ENCODE results near the gene H1-8.

H1-8 gene

DNA sequence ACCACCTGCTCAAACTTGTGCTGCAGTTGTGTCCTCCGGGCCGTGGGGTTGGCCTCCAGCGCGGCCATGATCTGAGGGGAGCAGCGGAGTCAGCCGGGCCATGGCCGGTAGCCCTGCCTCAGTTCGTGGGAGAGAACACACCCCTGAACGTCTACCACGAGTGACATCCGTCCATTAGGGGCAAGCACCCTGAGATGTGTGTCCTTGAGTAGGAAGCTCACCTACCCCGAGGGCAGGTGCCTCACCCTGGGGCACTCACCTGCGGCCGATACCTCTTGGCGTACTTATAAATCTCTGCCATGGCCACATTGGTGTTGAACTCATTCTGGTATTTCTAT lies 13.4 kb downstream of the H1-8 start:
- DNase-seq (ENCODE audit: low read depth) = no peak

DNA sequence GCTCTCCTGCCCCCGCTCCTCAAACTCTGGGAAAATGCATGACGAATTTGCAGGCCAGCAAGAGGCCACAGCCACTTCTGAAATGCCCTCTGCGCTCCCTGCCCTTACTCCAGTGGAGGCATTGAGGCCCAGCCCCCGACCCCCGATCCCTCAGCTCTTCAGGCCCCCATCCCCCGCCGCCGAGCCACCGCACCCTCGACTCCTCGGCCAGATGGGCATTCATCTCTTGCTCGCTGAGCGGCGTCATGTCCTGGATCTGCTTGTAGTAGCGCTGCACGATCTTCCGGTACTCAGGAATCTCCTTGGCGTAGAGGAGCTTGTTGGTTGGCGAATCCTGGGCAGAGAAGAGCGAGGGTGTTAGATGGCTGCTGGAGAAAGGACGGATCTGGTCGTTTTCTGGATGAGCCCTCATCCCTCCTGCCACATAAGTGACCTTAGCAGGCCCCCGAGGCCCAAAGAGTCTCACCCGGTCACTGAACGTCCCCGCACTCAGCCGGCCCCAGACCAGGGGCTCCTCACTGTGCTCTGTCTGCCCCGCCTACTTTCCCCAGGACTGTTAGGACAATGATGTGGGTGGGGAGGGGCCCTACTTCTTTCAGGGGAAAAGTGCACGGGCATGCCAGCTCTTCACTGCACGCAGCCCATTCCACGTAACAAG lies 14.0 kb downstream of the H1-8 start:
- no peak for DNase-seq (ENCODE audit: low read depth)

DNA sequence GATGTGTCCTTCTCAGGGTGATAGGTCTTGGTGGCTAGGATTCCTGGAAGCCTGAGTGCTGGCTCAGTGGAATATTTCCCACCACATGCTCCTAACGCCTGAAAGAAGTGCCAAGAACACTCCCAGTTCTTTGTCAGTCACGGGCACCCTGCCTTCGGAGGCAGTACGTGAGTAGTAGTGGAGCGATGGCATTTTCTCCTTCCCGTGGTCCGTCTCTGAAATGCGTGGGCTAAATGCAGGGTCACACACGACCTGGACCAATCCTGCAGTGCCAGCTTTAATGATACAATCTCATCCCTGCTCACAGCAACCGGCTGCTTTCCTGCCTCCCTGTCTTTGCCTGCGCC lies 14.5 kb downstream of the H1-8 start:
- DNase-seq (ENCODE audit: low read depth) = no peak

DNA sequence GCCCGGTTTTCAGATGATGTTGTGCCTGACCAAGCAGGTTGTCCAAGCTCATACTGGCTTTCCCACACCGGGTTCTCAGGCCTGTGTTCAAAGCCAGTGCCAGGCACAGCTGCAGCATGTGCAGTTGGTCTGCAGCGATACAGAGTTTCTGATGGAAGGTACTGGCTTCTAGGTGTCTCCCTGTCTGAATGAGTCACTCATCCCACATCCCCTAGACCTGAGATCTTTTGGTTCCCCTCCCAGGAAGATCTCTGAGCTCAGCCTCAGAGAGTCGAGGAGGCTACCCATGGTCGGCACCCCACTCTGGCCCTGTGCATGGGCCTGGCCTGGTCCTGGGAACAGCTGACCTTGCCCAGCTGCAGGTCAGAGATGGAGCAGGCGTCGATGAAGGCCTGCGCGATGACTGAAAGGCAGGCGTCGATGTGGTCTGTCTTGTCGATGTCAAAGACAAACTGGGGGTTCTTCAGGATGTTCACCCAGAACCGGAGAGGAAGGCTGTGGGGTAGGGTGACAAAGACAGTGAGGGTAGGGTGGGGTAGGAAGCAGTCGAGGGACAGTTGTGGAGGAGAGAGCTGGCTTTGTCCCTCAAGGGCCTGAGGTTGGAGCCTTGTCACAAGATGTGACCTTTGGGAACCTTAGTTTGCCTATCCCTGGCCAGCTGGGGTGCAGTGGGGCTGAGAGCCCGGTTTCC lies 15.3 kb downstream of the H1-8 start:
- no peak for DNase-seq (ENCODE audit: low read depth)

DNA sequence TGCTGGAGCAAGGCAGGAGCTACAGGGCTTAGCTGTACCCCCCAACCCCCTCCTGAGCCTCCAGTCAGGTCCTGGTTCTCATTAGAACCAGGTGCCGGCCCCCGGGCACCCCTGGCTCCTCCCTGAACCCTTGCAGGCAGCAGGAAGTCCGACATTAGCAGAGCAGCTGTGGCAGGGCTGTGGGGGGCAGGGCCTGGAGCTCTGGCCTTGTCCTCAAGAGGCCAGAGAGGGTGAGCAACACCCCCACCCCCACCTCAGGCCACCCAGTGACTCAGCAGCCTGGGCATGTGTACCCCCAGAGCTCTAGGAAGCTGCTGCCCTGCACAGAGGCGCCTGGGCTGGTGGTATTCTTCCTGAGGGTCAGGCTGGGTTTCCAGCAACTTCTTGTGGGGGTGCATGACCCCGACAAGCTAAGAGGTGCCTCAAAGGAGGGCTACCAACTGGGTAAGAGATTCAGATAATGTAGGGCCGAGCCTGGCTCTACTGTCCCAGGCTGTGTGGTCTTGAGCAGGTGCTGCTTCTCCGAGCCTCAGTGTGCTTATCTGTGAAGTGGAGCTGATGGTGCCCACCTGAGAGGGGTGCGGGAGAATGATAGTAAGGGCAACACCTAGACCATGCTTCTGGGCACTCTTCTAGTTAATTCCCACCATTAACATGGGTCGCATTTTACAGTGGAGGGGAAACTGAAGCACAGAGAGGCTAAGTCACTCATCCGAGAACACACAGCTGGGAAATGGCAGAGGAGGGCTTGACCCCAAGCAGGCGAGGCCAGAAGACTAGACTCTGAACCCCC lies 16.0 kb downstream of the H1-8 start:
- DNase-seq (ENCODE audit: low read depth) = no peak

DNA sequence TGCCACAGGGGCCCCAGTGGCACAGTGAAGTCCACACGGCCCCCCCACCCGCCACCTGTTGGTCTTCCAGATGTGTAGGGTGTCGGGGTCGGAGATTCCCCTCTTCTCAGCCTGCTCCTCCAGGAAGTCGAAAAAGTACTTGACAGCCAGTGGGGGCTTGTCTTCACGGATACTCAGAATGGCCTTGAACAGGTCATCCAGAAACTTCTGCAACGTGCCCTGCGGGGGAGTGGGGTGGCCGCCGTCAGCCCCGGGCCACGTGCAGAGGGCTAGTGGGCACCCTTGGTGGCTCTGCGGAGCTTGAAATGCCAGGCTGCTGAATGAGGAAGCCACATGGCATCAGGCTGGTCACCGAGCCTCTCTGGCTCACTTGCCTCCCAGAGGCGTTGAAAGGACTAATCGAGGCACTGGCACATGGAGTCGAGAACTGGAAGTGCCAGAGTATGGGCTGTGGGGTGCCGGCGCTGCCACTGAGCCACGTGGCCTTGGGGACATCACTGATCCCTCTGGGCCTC lies 16.6 kb downstream of the H1-8 start:
- DNase-seq (ENCODE audit: low read depth) = no peak

DNA sequence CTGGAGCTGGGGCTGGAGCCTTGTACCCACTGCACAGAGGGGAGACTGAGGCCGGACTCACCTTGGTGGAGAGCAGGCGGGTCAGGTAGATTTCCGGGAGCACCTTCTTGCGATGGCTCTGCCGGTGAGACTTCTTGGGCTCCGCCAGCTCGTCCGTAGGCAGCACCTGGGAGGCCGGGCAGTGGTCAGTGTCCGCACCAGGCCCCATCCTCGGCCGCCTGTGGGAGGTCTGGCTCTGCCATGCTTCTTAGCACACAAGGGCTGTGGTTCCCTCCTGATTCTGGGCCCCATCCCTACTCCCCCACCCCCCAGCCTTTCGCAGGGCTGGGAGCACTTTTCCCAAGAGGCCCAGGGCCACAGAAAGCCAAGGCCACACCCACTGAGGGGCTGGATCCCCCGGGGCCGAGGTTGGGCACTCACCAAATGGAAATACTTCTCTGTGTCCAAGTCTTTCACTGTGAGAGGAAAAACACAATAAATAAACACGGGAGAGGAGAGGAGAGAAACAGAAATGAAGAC lies 17.4 kb downstream of the H1-8 start:
- no peak for DNase-seq (ENCODE audit: low read depth)

DNA sequence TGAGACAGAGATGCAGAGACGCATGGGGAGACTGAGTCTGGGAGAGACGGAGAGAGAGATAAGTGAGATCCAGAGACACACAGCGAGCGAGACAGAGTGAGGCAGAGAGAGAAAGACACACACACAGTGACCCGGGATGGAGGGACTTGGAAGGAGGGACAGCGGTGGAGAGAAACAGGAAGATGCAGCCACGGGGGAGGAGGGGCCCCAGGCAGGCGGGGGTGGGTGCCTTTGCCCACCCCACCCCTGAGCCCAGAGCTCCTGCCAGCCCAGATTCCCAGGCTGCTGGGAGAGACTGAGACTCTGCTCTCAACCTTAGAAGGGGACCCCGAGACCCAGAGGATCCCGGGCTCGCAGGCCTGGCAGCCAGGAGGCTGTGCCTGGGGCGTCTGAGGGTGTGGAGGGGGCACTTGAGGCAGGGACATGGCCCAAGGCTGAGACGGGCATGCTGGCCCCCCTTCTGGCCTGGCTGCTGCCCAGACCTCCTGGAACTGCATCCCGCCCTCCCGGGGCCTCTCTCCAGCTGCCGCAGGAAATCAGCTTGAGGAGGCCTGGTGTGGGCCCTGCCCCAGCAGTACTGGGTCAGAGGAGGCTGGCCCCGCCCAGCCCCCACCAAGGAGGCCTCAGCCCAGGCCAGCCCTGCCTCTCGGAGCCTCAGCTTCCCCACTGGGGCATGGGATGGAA lies 18.1 kb downstream of the H1-8 start:
- DNase-seq (ENCODE audit: low read depth) = no peak

DNA sequence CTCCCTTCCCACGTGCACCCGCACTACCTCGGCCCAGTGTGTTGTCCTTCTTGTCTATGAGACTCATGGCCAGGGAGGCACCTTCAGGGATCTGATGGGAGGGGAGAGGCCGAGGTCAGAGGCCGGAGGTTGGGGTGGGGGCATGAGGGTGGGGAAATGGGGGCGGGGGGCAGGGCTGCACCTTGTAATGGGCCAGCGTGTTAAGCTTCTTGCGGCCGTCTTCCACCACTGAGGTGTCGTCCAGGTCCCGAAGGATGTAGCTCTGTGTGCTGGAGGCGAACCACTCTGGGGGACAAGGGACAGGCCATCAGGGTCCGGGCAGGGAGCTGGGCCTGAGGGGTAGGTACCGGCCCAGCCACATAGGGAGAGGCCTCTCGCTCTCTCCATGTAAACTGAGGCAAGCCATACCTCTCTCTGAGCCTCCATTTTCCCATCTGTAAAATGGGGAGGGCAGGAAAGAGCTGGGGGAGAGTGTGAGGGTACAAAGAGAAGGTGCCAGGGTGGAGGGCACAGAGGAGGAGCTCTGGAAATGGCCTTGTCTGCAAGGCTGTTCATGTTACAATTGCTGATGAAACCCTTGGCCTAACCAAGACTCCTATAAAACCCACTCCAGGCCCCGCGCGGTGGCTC lies 18.8 kb downstream of the H1-8 start:
- no peak for DNase-seq (ENCODE audit: low read depth)

DNA sequence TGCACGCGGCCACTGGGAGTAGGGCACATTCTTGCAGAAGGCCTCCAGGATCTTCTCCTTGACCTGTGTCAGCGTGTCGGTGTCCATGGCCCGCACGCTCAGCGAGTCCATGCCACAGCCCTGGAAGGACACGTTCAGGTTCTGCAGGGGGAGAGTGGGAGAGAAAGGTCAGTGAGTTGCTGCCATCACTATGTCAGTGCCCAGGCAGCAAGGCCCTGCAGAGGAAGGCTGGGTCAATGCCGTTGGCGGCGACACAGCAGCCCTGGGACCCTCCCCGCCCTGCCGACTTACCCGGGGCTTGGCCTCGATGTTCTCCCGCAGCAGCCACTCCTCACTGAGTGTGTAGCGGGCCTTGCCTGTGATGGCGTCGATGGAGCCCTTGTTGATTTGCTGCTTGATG lies 19.8 kb downstream of the H1-8 start:
- DNase-seq (ENCODE audit: low read depth) = no peak

DNA sequence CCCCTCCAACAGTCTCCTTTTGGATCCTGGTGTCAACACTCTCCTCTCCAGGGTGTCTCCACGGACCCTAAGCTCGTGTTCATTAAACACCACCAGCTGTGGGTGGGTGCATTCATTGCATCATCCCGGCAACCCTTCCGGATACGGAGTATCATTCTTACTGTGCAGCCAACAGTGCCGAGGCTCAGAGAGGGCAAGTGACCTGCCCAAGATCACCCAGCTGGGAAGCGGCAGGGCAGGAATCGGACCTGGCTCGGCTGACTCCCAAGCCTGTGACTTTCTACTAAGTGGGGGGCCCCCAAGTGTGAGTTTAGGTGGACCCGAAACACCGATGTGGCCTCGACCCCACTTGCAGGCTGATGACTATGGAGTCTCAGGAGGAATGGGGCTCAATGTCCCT lies 20.4 kb downstream of the H1-8 start:
- DNase-seq (ENCODE audit: low read depth) = no peak

DNA sequence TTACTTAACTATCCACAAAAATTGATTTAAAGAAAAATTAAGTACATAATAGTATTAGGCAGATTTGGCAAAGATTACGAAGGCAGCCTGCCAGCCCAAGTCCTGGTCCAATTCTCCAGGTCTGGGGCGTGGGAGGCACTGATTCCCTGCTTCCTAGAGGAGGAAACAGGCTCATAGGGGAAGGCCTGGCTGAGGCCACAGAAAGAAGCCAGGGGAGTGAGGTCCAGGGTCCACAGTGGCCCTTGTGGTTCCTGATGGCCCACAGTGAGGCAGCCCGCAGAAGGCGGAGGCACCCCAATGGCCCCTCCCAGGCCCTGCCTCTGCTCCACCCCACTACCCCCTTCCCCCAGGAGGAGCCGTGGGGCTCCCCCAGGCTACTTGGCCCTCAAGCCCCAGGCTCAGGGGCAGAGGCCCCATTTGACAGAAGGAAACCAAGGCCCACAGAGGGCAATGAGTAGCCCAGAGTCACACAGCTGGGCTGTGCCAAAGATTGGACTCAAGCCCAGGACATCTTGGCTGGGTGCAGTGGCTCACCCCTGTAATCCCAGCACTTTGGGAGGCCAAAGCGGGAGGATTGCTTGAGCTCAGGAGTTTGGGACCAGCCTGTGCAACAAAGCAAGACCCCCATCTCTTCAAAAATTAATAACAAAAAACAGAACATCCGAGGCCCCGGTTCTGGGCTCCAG lies 21.0 kb downstream of the H1-8 start:
- DNase-seq (ENCODE audit: low read depth) = no peak

DNA sequence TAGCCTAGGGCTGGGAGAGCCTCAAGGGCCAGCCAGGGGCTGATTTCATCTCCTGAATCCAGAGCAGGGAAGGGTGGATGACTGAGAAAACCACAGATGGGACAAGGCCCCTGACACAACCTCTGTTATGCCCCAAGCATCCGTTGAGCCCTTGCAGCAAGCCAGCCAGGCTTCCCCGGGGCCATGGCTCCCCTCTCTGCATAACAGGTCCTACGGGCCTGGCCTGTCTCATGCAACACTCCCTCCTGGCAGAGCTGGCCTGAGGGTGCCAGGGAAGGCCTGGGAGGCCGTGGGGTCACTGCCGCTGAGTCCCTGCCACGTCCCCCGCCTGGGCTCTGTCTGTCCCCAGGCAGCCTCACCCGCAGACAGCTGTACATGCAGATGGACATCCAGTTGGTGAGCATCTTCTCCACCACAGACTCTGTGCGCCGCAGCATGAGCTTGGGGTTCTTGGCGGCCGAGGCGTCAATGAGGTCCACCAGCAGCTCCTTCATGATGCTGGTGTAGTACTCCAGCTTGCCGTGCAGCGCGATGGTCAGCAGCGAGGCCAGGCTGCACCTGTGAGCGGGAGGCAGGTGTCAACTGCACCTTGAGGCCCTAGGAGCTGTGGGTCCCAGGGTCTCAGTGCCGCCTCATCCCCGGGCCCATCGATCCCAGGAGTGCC lies 22.1 kb downstream of the H1-8 start:
- DNase-seq (ENCODE audit: low read depth) = no peak

DNA sequence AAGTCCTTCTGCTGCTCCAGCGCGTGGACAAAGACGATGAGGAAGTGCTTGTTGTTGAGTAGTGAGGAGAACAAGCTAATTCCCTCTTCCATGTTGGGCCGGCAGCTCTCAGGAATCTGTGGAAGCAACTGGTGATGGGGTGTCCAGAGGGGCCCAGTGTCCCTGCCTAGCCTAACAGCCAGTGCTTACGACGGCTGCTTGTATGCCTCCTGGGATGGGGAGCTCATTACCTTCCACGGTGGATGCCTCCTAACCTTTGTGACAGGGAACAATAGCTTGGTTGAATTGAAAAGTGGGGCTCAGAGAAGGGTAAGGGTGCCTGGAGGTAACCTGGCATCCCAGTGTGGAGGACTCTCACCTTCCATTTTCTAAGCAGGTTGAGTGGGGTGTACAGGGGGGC lies 22.9 kb downstream of the H1-8 start:
- no peak for DNase-seq (ENCODE audit: low read depth)

DNA sequence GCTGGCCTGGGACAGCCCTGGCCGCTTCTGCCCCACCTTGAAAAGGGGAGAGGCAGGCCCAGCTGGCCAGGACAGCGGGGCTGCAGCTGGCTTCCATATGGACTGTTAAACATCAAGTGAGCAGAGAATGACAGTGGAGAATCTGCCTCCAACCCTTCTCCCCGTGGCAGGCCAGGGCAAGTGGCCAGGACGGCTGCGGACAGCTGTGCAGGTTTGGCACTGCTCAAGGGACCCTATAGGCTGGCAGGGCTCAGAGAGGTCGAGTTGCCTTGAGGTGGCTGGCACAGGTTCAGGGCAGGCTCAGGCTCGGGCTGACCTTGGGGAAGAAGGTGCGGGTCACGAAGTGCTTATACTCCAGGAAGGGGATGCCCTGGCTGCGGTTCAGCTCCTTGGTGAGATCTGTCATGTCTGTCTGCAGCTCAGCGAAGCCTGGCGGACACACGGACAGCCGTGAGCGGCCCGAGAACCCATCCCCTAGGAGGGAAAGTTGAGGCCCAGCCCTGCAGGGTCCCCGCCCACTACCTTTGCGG lies 24.3 kb downstream of the H1-8 start:
- DNase-seq (ENCODE audit: low read depth) = no peak

DNA sequence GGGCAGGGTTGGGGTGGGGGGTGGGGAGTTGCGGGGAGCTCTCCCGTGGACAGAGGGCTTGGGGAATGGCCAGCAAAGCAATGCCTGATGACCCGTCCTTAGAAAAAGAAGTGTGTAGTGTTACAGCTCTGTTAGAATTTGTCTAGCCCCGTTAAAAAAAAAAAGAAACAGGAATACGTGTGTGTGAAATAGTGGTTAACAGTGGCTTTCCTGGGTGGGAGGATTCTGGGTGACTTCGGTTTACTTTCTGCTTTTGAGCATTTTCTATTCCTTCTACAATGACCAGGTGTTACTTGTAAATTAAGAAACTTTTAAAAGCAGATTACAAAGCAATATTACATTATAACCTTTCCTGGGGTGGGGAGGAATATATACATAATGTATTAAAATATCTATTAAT lies 25.0 kb downstream of the H1-8 start:
- DNase-seq (ENCODE audit: low read depth) = no peak

DNA sequence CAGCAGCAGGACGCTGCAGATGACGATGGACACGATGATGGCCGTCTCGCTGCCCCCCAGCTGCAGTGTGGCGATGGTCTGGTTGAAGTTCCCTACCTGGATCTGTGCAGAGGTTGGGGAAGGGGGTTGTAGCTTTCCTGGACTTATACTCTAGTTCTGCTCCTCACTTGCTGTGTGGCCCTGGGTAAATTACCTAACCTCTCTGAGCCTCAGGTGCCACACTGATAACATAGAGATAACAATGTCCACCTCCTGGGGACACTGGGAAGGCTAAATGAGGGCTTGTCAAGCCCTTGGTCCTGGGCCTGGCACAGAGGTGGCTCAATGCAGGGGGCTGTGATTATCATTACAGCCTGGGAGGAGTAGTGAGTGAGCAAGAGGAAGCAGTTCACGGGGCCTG lies 26.9 kb downstream of the H1-8 start:
- no peak for DNase-seq (ENCODE audit: low read depth)

DNA sequence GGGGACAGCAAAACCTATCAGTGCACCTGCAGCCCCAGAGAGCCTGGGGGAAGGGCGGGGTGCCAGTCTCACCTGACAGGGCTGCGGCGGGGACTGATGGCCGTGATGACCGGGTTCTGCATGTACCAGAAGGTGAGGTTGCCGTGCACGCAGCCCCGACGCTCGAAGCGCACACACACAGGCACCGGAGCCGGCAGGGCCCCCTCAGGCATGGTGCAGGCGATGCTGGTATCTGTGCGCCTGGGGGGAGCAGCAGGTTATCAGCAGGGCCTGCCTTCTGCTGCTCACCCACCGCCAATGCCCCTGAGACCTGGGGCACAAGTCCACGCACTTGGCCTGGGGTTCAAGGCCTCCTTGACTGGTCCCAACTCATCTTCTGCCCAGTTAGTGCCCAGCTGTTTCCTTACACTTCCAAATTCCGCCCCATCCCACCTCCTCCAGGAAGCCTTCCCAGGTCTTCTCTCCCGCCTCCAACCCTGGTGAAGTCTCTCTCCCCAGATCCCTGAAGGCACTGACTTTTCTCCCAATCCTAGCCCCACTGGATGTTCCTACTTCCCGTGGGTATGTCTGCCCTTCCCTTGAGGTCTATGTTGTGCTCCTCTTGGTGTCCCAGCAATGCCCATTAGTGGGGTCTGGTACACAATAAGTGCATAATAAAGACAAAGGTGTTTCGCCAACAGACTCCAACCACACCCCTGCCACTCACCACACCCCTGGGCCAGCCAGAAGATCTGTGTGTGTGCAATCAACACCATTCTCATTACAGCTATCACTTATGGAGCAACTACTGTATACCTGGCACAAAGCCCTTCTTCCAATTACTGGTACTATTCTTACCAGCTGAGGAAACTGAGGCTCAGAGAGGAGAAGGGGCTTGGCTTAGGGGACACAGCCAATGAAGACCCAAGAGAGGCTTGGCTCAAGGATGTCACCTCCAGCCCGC lies 28.9 kb downstream of the H1-8 start:
- DNase-seq (ENCODE audit: low read depth) = no peak

DNA sequence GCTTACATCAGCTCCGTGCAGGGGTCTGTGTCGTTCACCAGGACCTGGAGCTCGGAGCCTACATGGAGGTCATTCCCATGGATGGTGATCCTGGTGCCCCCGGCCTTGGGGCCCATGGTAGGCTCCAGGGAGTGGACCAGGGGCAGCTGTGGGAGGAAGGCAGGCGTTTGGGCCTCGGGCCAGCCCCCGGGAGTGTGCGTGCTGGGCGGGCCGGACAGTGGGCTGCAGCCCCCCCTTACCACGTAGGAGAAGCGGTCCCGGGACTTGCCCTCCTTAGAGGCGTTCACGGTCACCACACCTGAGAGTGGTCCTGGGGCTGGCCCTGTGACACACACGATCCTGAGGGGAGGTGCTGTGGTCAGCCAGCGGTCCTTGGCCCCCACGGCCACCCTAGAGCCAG lies 29.6 kb downstream of the H1-8 start:
- DNase-seq (ENCODE audit: low read depth) = no peak

DNA sequence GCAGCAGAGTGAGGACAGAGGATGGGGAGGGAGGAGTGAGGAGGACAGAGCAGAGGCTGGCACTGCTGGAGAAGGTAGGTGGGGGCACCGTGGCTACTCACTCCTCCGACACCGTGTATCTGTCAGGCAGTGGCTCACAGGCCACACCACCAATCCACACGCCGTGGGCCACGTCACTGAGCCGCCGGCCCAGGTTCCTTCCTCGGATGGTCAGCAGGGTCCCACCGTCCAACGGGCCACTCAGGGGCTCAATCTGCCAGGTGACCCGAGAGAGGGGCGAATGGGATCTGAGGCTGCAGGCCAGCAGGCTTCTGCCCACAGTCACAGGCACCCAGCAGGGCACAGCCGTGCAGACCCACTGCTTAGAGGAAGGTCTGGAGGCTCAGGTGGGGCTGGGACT lies 30.5 kb downstream of the H1-8 start:
- no peak for DNase-seq (ENCODE audit: low read depth)

All from activated T-cell treated with anti-CD3 and anti-CD28 coated beads for 48 hours (primary cell).